Right lobe of liver (tissue), 4 donors: ENCODE data around the gene RPS14.

Source experiments
- CTCF ChIP-seq, 4 donors: fragments of 200-600 bp in 3 of 4; fragments of 450-650 bp in 1 of 4; IDR thresholded peaks; one replicate each; pipeline versions ENCODE4 v1.5.1 to v1.8.0; 2016 to 2022; ENCODE audit warnings: antibody characterized with exemption in 4 of 4, mild to moderate bottlenecking in 2 of 4
- POLR2A ChIP-seq: fragments of 450-650 bp; IDR thresholded peaks from one replicate; pipeline ENCODE4 v1.6.1; 2017; ENCODE audit warnings: antibody characterized with exemption, mild to moderate bottlenecking
- donor health status: DM: no; HTN: no; CAD: no.
- donor health status: DM: no; HTN: no; CAD: no.
- donor health status: DM: no; HTN: yes; CAD: no.

DNA sequence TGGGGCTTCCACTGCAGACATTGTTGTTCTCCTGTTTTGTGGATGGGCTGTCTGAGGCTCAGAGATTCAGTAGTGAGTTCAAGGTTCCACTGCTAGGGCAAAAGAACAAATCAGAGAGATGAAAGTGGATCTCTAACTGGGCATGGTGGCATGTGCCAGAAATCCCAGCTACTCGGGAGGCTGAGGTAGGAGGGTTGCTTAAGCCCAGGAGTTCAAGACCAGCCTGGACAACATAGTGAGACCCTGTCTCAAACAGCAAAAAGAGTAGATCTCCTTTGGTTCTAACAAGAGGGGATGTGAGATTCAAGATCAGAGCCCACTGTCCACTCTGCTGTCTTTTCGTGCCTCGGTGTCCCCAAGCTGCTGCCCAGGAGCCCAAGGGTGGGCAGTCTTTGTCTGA, 46.6 kb upstream of the RPS14 start:
- no peak for TF ChIP-seq CTCF (IDR thresholded peaks at IDR 0.05)
- TF ChIP-seq POLR2A: no peak
